ENCODE measurements around the gene TPD52L3. TPM values are rescaled to one million over a fixed set of nuclear protein-coding genes. Genes with fewer than 3 reads are reported as not detected.

The TPD52L3 gene
- total RNA-seq, result not detected

DNA sequence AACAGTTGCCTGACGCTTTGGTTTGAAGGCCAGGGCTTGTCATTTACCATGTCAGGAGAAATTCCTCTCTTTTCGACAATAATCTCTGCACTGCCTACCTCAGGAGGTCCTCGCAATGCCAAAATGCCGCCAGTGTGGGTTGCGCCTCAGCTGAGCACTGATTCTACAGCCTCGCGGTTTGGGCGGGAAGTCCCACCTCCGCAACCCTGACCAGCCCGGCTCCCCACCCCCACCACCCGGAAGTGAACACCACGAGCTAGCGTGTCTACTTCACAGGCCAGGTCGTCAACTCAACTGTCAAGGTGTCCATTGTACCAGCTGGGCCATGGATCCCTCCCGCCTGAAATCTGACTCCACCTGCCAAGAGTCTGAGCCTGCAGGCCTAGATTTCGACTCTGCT, at the start of gene TPD52L3:
TPD52L3 (plus strand) TSS at position 273 of the 400 bp plus-strand sequence. CDS start 221 bp downstream, outside the sequence.
- DNase-seq, result no peak

DNA sequence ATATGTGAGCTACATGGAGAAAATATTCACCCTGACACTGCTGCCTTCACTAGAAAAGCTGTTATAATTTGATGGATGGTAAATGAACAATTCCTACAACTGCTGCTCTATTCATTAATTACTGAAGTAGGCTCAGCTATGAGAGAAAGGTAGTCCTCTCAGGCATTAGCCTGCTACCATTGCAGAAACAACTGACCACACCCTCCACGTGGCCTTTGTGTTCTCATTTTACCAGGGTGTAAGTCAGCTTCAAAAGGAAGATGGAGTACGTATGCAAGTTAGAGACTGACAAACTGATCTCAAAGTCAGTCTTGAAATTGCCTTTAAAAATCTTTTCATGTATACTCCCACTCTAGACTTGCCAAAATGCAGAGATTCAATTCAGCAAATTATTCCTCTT, 26.3 kb upstream of the TPD52L3 start:
- no peak for DNase-seq

DNA sequence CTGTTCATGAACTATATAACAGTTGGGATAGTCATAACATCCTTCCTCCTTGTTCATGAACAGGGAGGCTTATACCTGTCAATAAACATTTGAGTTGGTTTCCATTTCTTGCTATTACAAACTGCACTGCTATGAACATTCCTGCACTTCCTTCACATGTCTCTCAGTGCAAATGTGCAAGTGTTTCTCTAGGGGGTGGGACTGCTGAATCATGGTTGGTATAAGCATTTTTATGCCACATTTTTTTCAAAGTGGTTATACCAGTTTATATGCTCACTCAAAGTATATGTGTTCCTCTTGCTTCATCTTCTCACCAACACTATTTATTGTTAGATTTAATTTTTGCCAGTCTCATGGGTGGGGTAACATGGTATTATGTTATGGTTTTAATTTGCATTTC, 25.8 kb upstream of the TPD52L3 start:
- no peak for DNase-seq

DNA sequence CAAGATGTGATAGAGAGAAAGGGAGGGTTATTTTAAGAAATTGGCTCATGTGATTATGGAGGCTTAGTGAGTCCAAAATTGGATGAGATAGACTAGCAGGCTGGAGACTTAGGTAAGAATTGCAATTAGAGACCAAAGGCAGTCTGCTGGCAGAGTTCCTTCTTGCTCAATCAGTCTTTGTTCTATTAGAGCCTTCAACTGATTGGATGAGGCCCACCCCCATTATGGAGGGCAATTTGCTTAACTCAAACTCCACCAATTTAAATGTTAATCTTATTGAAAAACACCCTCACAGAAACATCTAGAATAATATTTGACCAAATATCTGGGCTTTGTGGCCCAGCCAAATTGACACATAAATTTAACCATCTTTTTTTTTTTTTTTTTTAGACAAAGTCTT, 23.9 kb upstream of the TPD52L3 start:
- no peak for DNase-seq

DNA sequence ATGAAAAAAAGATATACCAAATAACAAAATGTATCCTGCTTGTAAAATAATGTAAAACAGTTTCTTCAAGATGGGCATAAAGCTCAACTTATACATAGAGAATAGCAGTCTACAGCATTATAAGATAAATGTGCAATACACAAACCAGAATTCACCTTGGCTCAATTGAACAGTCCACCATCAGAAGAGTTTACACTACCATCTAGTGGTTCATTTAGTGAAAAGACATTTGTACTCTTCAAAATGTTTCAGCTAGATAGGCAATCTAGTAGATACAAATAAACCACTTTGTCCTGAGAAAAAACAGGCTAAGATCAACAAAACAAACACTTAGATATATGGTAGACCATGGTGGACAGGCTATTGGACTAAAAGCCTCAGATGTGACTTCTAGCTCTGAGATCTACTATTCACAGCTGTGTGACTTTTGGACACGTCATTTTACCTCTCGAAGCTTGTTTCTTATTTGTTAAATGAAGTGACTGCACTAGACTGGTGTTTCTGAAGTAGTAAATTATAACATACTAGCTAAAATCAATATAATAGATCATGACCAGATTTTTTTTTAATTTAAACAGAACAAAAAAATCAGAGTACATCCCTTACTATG, 22.1 kb upstream of the TPD52L3 start:
- no peak for DNase-seq

DNA sequence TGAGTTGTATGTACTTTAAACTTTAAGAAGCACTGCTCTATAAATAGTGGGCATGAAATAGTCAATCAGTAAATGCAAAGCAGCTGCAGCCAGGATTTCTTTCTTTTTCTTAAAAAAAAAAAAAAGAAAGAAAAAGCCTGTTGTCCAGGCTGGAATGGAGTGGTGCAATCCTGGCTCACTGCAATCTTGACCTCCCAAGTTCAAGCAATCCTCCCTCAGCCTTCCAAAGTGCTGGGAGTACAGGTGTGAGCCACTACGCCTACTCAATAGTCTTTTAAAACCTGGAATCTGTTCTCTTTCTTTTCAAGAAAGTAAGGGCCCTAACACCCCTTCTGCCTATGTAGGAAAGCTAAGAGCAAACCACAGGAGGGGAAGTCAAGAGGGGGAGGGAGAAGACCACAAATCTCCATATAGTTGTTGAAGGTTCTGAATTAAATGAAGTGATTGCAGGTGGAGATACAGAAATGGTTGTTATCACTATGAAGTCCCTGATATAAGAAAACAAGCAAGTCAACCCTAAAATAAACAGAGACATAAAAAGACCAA, 20.6 kb upstream of the TPD52L3 start:
- DNase-seq, result no peak

DNA sequence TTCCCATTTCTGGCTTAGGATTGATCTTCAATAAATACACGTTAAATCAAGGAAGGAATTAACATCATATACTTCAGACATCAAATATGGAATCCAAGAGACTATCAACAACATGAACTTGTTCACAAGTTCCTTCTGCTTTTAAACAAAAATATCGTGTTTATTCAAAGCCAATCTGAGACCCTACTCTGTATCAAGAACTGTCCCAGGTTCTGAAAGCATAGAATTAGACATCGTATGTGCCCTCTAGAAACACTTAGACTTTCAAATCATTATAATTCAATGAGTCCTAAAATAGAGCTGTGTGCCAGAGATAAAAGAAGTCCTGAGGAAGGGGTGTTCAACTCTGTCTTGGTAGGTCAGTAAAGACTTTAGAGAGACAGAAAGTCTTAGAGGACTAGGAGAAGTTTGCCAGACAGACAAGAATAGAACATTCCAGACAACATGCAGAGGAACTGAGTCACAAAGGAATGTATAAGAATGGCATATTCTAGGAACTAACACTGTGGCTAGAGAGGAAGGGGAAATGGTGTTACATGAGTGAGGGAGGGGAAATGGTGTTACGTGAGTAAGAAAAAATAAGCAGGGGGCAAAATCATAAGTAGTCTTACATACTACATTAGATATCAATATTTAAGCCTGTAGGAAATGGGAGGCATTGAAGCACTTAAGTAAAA, 2.9 kb downstream of the TPD52L3 start:
- DNase-seq, result no peak

DNA sequence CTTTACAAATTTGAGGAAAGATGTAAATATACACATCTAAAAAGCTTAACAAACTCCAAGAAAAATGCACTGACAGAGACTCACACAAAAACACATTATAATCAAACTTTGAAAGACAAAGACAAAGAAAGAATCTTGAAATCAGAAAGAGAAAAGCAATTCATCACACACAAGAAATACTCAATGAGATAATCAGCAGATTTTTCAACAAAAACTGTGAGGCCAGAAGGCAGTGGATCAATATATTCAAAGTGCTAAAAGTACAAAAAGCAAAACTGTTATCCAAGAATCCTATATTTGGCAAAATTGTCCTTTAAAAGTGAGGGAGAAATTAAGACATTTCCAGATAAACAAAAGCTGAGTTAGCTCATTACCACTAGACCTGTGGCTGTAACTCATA, 6.1 kb downstream of the TPD52L3 start:
- no peak for DNase-seq

DNA sequence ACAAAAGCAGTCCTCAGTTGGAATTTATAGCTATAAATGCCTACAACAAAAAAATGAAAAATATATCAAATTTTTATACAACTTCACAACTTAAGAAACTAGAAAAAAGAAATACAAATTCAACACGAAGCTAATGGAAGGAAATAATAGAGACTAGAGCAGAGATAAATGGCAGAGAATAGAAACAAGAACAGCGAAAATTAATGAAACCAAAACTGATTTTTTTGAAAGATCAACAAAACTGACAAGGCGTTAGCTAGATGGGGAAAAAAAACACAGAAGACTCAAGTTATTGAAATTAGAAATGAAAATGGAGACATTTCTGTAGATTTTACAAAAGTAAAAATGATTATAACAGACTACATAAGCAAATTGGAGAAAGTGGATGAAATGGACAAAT, 20.6 kb downstream of the TPD52L3 start:
- no peak for DNase-seq

DNA sequence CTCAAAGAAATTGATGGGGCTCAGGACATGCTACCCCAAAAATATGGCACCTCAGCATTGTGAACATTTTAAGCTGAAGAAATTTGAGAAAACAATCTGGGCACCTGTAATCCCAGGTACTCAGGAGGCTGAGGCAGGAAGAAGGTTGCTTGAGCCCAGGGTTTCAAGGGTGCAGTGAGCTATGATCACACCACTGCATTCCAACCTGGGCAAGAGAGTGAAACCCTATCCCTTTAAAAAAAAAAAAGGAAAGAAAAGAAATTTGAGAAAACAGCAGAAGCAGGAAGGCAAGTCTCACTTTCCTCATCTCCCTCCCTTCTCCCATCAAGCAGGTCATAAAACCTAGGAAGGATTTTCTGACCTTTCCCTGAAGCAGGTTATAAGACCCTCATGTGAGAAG, 23.6 kb downstream of the TPD52L3 start:
- no peak for DNase-seq

DNA sequence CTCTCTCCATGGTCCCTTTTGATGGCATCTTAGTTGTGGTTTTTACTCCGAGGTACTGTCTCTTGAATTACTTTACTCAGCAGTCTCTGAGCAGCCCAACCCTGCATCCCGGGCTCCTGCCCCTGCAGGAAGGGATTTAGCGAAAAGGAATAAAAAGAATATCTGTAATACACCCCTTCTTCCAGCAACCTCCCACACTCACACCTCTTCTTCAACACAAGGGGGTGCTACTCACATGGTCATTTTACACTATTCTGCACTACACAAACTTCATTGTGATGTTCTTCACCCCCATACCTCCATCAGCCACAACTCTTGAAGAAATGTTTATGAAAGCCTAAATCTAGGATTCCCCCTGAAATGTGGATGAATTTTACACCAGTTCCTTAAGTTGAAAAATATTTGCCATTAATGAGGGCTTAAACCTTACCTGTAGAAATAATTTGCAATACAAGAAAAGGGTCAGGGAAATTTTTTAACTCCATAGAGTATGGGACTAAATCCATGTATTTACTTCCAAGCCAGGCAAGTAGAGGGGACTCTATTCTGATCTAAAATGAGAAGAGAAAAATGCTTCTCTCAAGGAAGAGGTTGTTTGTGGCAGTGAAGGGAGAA, 26.0 kb downstream of the TPD52L3 start:
- peak; percentile 24 for DNase-seq

DNA sequence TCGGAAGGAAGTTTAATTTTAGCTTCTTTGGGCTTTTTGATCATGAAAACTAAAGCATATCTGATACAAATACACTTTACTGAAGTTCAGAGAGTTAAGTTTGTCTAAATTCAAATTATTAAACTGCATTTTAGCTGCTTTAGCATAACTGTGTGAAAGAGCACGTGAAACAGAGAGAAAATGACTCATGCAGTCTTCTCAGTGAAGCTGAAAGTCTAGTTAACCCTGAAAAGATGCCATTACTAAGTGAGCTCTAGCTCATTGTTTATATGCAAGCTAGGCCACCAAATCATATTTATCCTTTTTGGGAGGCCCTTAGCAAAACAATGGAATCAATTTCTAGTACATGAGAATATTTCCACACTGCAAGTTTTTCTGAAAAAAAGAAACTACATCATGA, 27.6 kb downstream of the TPD52L3 start:
- DNase-seq, result no peak

DNA sequence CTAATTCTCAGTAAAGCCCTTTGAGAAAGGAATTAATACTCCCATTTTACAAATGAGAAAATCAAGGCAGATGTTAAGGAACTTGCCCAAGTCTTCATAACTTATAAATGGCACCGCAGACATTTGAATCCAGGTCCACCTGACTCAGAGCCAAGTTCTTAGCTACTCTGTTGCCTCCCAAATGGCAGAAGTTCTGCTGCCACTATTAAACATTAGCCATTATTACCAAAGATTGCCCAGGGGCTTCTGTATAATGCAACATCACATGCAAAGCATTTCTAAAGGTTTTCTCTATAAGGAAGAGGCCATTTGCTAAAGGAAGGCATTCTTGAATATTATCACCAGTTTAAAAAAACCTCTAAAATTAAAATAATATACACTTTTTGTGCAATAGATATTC, 28.3 kb downstream of the TPD52L3 start:
- no peak for DNase-seq

DNA sequence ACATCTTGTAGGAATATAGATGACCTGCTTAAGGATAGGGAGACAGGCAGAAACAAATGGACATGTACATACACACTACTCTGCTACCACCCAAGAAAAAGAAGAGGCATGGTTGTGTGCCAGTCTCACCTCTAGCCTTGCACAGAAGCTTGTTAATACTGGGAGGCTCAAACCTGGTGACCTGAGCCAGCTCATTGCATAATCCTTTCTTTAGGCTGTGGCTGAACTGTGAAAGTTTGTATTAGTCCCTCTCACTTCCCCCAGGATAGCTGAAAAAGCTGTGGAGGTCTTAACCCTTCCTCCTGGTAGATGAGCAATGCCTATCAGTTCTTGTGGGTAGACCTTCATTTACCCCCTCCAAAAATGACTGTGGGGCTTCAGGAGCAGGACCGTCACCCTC, 28.7 kb downstream of the TPD52L3 start:
- no peak for DNase-seq

DNA sequence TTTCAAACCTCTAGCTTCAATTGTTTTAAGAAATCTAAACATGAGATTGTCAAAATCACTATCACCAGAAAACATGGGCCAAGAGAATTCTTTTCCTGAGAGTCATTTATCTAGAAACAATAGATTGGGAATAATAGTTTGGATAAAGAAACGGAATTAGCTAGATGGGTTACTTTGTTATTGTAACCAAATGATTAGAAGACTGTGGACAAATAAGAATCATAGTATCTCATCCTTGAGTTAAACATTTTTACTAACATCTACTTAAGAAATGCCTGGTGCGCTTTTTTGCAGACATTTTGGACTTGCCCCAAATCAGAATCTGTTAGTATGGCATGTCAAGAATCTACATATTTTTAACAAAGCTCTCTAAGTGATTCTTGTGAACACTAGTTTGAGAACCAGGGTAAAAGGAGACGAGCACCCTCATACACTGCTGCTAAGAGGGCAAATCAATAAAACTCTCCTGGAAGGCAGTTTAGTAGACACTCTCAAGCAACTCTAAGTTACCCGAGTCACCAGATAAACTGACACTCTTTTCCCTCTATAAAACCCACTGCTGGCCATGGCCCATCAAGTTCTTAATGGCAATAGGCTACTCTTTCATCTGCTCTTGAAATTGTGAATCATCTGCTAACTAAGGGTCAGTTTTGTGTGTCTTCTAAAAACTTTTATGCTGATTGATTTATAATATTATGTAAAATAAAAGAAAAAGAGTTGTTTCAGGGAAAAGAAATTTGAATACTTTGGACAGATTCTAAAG, 39.1 kb downstream of the TPD52L3 start:
- DNase-seq, result no peak

DNA sequence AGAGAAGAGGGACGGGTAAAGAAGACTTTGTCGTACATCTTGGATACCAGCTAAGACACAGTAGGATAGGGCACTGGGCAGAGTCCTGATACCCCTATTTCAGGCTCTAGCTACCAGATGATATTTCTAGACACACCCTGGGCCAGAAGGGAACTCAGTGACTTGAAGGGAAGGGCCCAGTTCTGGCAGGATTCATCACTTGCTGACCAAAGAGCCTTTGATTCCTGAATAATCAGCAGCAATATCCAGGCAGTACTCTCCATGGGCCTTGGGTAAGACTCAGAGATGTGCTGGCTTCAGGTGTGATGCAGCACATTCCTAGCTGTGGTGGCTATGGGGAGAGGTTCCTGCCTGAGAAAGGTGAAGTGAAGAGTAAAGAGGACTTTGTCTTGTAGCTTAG, 40.7 kb downstream of the TPD52L3 start:
- DNase-seq, result no peak

Other genes starting within 250 kb of the TPD52L3 start
- gene IL33, start 112.6 kb upstream of the TPD52L3 start, total RNA-seq, result 28.1 TPM
- 49.9 TPM for gene UHRF2, start 84.8 kb downstream of the TPD52L3 start, total RNA-seq